ENCODE data around the gene KCTD10.
A peak's percentile ranks its signal among the peaks of the same experiment; 100 is the strongest.

KCTD10 gene

GRCh38 chr12:109482491-109482890 is 5.4 kb upstream of the KCTD10 start:
- no peak overlapping the region for H3K27ac ChIP-seq
- TF ChIP-seq ZFX (IDR thresholded peaks at IDR 0.05; ENCODE audit: borderline replicate concordance) = no peak
- no peak for TF ChIP-seq CTCF (IDR thresholded peaks at IDR 0.05)

- no peak for TF ChIP-seq CTCF (IDR thresholded peaks at IDR 0.05)
- TF ChIP-seq ZFX (IDR thresholded peaks at IDR 0.05; ENCODE audit: borderline replicate concordance) = no peak
- H3K27ac ChIP-seq = no peak overlapping the region
Measured at GRCh38 chr12:109481863-109482262, 4.8 kb upstream of the KCTD10 start.

GRCh38 chr12:109480356-109480755 is 3.3 kb upstream of the KCTD10 start:
- H3K27ac ChIP-seq = no peak overlapping the region
- TF ChIP-seq ZFX (IDR thresholded peaks at IDR 0.05; ENCODE audit: borderline replicate concordance) (no peak), CTCF (IDR thresholded peaks at IDR 0.05) (no peak)

- TF ChIP-seq ZFX (IDR thresholded peaks at IDR 0.05; ENCODE audit: borderline replicate concordance) (no peak), CTCF (IDR thresholded peaks at IDR 0.05) (no peak)
- H3K27ac ChIP-seq = no peak overlapping the region
Measured at GRCh38 chr12:109479761-109480160, 2.7 kb upstream of the KCTD10 start.

GRCh38 chr12:109477963-109478315 is 839 bp upstream of the KCTD10 start:
- no peak for TF ChIP-seq CTCF (IDR thresholded peaks at IDR 0.05)
- H3K27ac ChIP-seq = peak overlapping the region; percentile 78

GRCh38 chr12:109476807-109477184 is 304 bp downstream of the KCTD10 start:
- no peak for TF ChIP-seq ZFX (IDR thresholded peaks at IDR 0.05; ENCODE audit: borderline replicate concordance)
- TF ChIP-seq CTCF (IDR thresholded peaks at IDR 0.05) = no peak
- H3K27ac ChIP-seq = peak overlapping the region; percentile 78

- peak overlapping the region; percentile 78 for H3K27ac ChIP-seq
- TF ChIP-seq ZFX (IDR thresholded peaks at IDR 0.05; ENCODE audit: borderline replicate concordance) (no peak), CTCF (IDR thresholded peaks at IDR 0.05) (no peak)
Measured at GRCh38 chr12:109475993-109476806, 900 bp downstream of the KCTD10 start.
